K562 (cell line): ENCODE results near the gene MAGI1. TPM values are rescaled to one million over a fixed set of nuclear protein-coding genes. Genes with fewer than 3 reads are reported as not detected.
A peak's percentile ranks its signal among the peaks of the same experiment; 100 is the strongest.

Experiments
- BRD4 ChIP-seq: fragments of 200-600 bp; sonication (generic); IDR thresholded peaks from 2 replicates; pipeline ENCODE4 v1.6.1; 2017; ENCODE audit warnings: inconsistent platforms
- CBFA2T3 ChIP-seq: fragments of 450-650 bp; IDR thresholded peaks from 2 replicates; pipeline ENCODE4 v1.6.1; 2017
- EHMT2 ChIP-seq: fragments of 450-650 bp; IDR thresholded peaks from 2 replicates; pipeline ENCODE4 v1.6.1; 2018; ENCODE audit warnings: antibody characterized with exemption
- ELF1 ChIP-seq: fragments of 200-800 bp; sonication (Bioruptor generic); IDR thresholded peaks from 2 replicates; pipeline ENCODE4 v1.6.1; 2016; ENCODE audit warnings: missing genetic modification characterization, missing compliant biosample characterization
- ETV1 ChIP-seq: fragments of 450-650 bp; conservative IDR thresholded peaks from 2 replicates; pipeline ENCODE4 v1.6.1; 2016; ENCODE audit warnings: missing genetic modification characterization, control low read depth, low read depth, missing compliant biosample characterization
- HDAC6 ChIP-seq: IDR thresholded peaks from 2 replicates; pipeline ENCODE4 v1.6.1; 2012; ENCODE audit warnings: low read depth, mild to moderate bottlenecking, control low read depth, inconsistent platforms, low read length, moderate library complexity
- HDAC8 ChIP-seq: fragments of 450-650 bp; IDR thresholded peaks from 2 replicates; pipeline ENCODE4 v1.6.1; 2016; ENCODE audit warnings: mild to moderate bottlenecking, missing genetic modification characterization, moderate library complexity, missing compliant biosample characterization
- HNRNPL ChIP-seq: fragments of 200-400 bp; formaldehyde crosslinking; IDR thresholded peaks from 2 replicates; pipeline ENCODE4 v1.6.1; 2017; ENCODE audit warnings: low read depth, mild to moderate bottlenecking, low read length
- JUNB ChIP-seq: fragments of 450-650 bp; formaldehyde crosslinking; conservative IDR thresholded peaks from 2 replicates; pipeline ENCODE4 v1.4.0; 2020; ENCODE audit warnings: mild to moderate bottlenecking
- KHSRP ChIP-seq: fragments of 450-650 bp; IDR thresholded peaks from 2 replicates; pipeline ENCODE4 v1.6.1; 2017
- MEIS2 ChIP-seq: fragments of 450-650 bp; IDR thresholded peaks from 2 replicates; pipeline ENCODE4 v1.6.1; 2014; ENCODE audit warnings: mild to moderate bottlenecking; ENCODE audit not compliant: partially characterized antibody
- PHF21A ChIP-seq: fragments of 450-650 bp; IDR thresholded peaks from 2 replicates; pipeline ENCODE4 v1.6.1; 2017; ENCODE audit warnings: low read depth, borderline replicate concordance
- PHF8 ChIP-seq: fragments of 200-600 bp; sonication (generic); IDR thresholded peaks from 2 replicates; pipeline ENCODE4 v1.6.1; 2012; ENCODE audit warnings: mixed run types, mild to moderate bottlenecking, inconsistent platforms, low read length, moderate library complexity, borderline replicate concordance
- RFX7 ChIP-seq: fragments of 250-450 bp; sonication (Bioruptor Pico); IDR thresholded peaks from 2 replicates; pipeline ENCODE4 v1.5.1; 2021; ENCODE audit warnings: mild to moderate bottlenecking
- TARDBP ChIP-seq: fragments of 450-650 bp; IDR thresholded peaks from 2 replicates; pipeline ENCODE4 v1.6.1; 2016
- TFAP4 ChIP-seq: sonication (generic); formaldehyde crosslinking; IDR thresholded peaks from 2 replicates; pipeline ENCODE4 v1.8.0; 2022; ENCODE audit warnings: missing genetic modification reagents, mild to moderate bottlenecking, moderate library complexity, borderline replicate concordance
- TOE1 ChIP-seq, 2 experiments: fragments of 450-650 bp in 1 of 2; sonication (generic) in 1 of 2; formaldehyde crosslinking in 1 of 2; IDR thresholded peaks; 2 replicates each; pipeline versions ENCODE4 v1.7.1 to v1.8.0; 2016 to 2022; ENCODE audit warnings: borderline replicate concordance in 2 of 2, mild to moderate bottlenecking in 2 of 2, antibody characterized with exemption in 1 of 2, inconsistent platforms in 1 of 2, low read depth in 1 of 2, missing genetic modification reagents in 1 of 2, moderate library complexity in 1 of 2
- ZNF174 ChIP-seq: fragments of 250-450 bp; sonication (Bioruptor Pico); IDR thresholded peaks from 2 replicates; pipeline ENCODE4 v1.4.0; 2020; ENCODE audit warnings: mild to moderate bottlenecking
- ZNF3 ChIP-seq: fragments of 250-450 bp; sonication (Bioruptor Pico); IDR thresholded peaks from 2 replicates; pipeline ENCODE4 v1.5.0; 2021; ENCODE audit warnings: mild to moderate bottlenecking, moderate library complexity
- ZNF79 ChIP-seq: fragments of 250-450 bp; sonication (Bioruptor Pico); IDR thresholded peaks from 2 replicates; pipeline ENCODE4 v1.4.0; 2020; ENCODE audit warnings: low read depth, mild to moderate bottlenecking, moderate library complexity
- polyA plus RNA-seq, 8 experiments: library from polyadenylated mRNA; depleted of rRNA in 4 of 8; stranded (reverse) in 5 of 8; unstranded in 3 of 8; fragments of >200 nt; fragmentation: Nextera tagmentation in 2 of 8; fragmentation: Illumina TruSeq in 1 of 8; extraction: Ambion mirVana in 2 of 8; extraction: Trizol in 1 of 8; gene quantifications; 2 replicates each; pipeline versions ENCODE4 v1.2.1 to v1.2.3, GENCODE V29; 2011 to 2014; ENCODE audit warnings: inconsistent platforms in 1 of 8, missing spikeins in 1 of 8
- total RNA-seq, 7 experiments: library from RNA; depleted of rRNA in 6 of 7; stranded (reverse); fragments of >200 nt in 6 of 7; fragmentation: Illumina TruSeq in 2 of 7; extraction: Trizol in 2 of 7; gene quantifications; 2 replicates each; pipeline versions ENCODE4 v1.2.1 to v1.2.3, GENCODE V29; 2011 to 2021; ENCODE audit warnings: low replicate concordance in 1 of 7
- TF ChIP-seq, protein P1 (sequence below): fragments of 200-400 bp; formaldehyde crosslinking; IDR thresholded peaks from 2 replicates; pipeline ENCODE4 v1.6.1; 2017; ENCODE audit warnings: mild to moderate bottlenecking, low read depth, low read length, moderate library complexity
- TF ChIP-seq, protein P2 (sequence below): fragments of 450-650 bp; formaldehyde crosslinking; IDR thresholded peaks from 2 replicates; pipeline ENCODE4 v1.4.0; 2022; ENCODE audit warnings: mild to moderate bottlenecking, moderate library complexity
- TF ChIP-seq, protein P3 (sequence below): fragments of 250-450 bp; sonication (Bioruptor Pico); IDR thresholded peaks from 2 replicates; pipeline ENCODE4 v1.8.0; 2022; ENCODE audit warnings: moderate library complexity, mild to moderate bottlenecking, inconsistent platforms

The MAGI1 gene
- total and polyA plus RNA-seq, 9 of the 15 experiments (the other 6 are each of a cell fraction or from before 2014, with no cell fraction given), result 7.8 to 59.4 (median 43.2) TPM

- TF ChIP-seq, protein P1, sequence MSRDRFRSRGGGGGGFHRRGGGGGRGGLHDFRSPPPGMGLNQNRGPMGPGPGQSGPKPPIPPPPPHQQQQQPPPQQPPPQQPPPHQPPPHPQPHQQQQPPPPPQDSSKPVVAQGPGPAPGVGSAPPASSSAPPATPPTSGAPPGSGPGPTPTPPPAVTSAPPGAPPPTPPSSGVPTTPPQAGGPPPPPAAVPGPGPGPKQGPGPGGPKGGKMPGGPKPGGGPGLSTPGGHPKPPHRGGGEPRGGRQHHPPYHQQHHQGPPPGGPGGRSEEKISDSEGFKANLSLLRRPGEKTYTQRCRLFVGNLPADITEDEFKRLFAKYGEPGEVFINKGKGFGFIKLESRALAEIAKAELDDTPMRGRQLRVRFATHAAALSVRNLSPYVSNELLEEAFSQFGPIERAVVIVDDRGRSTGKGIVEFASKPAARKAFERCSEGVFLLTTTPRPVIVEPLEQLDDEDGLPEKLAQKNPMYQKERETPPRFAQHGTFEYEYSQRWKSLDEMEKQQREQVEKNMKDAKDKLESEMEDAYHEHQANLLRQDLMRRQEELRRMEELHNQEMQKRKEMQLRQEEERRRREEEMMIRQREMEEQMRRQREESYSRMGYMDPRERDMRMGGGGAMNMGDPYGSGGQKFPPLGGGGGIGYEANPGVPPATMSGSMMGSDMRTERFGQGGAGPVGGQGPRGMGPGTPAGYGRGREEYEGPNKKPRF, result no peak
- TF ChIP-seq, protein P2, sequence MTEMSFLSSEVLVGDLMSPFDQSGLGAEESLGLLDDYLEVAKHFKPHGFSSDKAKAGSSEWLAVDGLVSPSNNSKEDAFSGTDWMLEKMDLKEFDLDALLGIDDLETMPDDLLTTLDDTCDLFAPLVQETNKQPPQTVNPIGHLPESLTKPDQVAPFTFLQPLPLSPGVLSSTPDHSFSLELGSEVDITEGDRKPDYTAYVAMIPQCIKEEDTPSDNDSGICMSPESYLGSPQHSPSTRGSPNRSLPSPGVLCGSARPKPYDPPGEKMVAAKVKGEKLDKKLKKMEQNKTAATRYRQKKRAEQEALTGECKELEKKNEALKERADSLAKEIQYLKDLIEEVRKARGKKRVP (CRISPR knock-in tag), result no peak
- TF ChIP-seq HDAC6 (no peak), MEIS2 (peak; percentile 52), PHF21A (no peak), KHSRP (no peak), ETV1 (tag) (no peak), CBFA2T3 (no peak), JUNB (CRISPR knock-in tag) (no peak), TARDBP (no peak), ELF1 (tag) (no peak), BRD4 (no peak), TFAP4 (CRISPR knock-in tag) (0 out of 2 replicates have a peak, but pooled peaks have one; percentile 11), TOE1 (IDR thresholded peaks at IDR 0.05; ENCODE audit: borderline replicate concordance) (0 out of 2 replicates have a peak, but pooled peaks have one; percentile 36), TOE1 (CRISPR knock-in tag; IDR thresholded peaks at IDR 0.05; ENCODE audit: borderline replicate concordance, low read depth) (no peak), HNRNPL (no peak), HDAC8 (tag) (no peak), ZNF3 (CRISPR knock-in tag) (no peak), PHF8 (peak; percentile 15; the same call in 1 of the 2 replicates), ZNF79 (CRISPR knock-in tag) (no peak), RFX7 (CRISPR knock-in tag) (no peak), ZNF174 (CRISPR knock-in tag) (no peak), EHMT2 (no peak)
- TF ChIP-seq, protein P3, sequence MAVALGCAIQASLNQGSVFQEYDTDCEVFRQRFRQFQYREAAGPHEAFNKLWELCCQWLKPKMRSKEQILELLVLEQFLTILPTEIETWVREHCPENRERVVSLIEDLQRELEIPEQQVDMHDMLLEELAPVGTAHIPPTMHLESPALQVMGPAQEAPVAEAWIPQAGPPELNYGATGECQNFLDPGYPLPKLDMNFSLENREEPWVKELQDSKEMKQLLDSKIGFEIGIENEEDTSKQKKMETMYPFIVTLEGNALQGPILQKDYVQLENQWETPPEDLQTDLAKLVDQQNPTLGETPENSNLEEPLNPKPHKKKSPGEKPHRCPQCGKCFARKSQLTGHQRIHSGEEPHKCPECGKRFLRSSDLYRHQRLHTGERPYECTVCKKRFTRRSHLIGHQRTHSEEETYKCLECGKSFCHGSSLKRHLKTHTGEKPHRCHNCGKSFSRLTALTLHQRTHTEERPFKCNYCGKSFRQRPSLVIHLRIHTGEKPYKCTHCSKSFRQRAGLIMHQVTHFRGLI, result no peak
Observed at GRCh38 chr3:66038726-66039589, at the start of gene MAGI1 (continued).
